GM10847 (cell line): ENCODE results near the gene CCDC91.

ENCODE experiments used
- POLR2A ChIP-seq: IDR thresholded peaks from 2 replicates; pipeline ENCODE4 v1.6.1; 2011; ENCODE audit not compliant: insufficient read length; ENCODE audit errors: extremely low read depth

CCDC91 gene

DNA sequence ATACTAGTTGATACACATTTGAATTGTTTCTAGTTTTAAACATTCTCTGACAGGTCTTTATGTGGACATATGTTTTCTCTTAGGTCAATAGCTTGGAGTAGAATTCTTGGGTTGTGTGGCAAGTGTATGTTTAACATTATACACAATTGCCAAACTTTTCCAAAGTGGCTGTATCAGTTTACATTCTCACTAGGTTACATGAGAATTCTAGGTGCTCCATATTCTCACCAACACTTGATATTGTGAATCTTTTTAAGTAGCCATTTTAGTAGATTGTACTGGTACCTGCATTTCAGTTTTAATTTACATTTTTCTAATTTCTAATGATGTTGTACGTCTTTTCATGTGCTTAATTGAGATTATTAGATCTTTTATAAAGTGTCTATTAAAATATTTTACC lies 28.6 kb downstream of the CCDC91 start:
- TF ChIP-seq POLR2A: no peak

DNA sequence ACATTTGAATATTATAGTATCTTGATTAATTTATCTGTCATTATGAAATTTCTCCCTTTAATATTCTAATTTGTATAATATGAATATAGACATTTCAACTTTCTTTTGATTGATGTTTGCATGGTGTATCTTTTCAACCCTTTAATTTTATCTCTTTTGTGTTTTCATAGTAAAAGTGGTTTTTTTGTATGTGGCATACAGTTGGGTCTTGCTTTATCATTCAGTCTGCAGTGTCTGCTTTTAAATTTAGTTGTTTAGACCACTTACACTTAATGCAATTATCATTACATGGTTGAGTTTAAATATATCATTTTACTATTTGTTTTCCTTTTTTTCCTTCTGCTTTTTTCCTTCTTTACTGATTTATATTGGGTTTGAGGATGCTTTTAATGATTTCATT lies 29.6 kb downstream of the CCDC91 start:
- TF ChIP-seq POLR2A: no peak

DNA sequence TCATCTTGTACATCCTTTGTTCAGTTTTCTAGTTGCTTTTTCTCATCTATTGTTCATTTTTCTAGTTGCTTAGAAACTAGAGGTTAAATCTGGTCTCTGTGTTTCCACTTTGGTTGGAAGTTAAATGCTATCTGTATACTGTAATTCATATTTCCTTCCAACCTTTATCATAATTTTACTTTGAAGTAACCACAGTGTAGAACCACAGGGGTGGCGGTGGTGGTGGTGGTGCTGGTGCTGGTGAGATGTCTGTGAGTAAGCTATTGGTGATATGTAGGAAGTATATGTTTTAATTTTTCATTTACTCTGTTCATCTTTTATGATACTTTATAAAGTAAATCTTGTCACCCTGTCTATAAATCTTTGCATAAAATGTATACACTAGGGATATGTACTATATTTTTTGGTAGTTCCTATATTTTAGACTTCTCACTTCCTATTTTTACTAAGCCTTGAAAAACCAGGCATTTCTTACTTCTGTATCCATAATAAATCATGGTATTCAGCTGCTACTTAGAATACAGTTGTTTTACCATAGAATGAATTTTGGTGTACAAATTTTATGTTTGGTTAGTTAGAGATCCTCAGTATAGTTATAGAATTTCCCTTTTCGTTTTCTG lies 31.9 kb downstream of the CCDC91 start:
- no peak for TF ChIP-seq POLR2A

DNA sequence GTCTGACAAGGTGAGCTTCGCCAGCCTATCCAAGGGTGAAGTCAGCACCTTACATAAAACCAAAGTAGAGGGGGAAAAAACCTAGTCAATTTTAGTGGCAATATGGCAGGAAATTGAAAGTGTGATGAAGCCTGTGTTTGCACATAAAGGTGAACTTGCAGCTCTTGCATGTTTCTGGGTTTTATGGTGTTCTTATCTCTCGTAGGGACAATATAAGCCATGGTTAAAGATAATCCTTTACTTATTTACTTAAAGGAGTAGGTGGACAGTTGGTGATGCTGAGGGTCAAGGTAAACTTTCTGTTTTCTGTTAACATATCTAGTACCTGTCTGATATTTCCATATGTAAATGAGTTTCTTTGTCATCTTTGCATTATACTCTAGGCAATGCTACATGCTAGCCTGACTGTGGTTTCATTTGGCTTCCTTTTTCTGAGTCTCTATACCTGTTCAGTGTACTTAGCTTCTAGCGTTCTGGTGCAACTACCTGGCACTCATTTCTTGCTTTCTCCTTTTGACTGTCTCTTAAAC lies 32.8 kb downstream of the CCDC91 start:
- no peak for TF ChIP-seq POLR2A

DNA sequence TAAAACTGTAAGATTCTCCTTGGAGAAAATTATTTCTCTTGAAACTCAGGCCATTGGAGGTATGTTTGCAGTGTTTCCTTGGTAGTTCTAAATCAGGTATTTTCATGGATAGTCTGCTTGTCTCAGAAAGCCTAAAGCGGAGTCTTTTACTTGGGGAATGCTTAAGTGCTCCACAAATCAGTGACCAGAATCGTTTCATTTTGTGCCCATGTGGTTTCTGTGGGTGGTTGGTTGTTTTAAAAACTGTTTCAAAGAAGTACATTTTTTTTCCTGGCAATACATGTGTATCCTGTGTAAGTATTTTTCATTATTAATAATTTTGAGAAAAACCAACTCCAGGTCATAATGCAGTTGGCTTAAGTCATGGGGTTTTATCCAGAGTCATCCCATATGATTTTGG lies 33.6 kb downstream of the CCDC91 start:
- no peak for TF ChIP-seq POLR2A

DNA sequence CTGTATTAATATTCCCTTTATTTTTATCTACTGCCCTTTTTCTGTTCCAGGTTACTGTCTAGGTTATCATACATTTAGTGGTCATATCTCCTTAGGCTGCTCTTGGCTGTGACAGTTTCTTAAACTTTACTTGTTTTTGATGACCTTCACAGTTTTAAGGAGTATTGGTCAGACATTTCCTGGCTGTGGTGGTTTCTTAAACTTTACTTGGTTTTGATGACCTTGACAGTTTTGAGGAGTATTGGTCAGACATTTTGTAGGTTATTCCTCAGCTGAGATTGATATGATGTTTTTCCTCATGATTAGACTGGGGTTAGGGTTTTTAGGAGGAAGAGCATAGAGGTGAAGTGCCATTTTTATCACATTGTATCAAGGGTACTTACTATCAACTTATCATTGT lies 36.4 kb downstream of the CCDC91 start:
- no peak for TF ChIP-seq POLR2A

DNA sequence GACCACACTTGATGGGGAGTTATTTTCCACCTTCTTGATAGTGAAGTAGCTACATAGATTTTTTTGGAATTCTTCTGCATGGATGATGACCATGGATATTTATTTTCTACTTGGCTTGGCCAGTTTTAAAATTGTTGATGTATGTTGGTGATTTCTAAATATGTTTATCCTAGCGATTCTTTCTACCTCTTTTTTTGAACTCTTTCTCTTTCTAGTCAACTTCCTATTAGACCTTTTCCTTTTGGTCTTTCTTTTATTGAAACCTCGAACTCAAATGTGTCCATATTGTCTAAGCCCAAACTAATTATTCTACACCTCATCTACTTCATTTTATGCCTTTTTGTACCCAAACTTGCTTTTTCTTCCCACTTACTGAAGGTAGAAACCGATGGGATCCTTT lies 37.0 kb downstream of the CCDC91 start:
- no peak for TF ChIP-seq POLR2A

DNA sequence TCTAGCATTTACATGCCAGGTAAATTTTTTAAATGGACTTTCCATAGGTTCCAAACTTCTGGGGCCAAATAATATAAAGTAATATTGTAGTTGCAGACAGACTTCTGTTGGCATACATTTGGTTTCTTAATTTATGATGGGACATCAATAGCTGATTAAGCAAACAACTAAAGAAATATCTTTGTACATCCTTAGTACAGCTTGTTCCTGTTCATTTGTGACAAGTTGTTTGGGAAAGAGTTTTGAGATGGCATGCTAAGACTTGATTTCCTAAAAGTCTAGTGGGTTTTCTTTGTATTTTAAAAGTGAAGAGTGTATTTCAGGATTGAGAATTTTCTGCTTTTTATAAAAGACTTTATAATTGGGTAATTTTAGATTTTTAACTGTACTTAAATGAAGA lies 41.0 kb downstream of the CCDC91 start:
- TF ChIP-seq POLR2A: no peak

DNA sequence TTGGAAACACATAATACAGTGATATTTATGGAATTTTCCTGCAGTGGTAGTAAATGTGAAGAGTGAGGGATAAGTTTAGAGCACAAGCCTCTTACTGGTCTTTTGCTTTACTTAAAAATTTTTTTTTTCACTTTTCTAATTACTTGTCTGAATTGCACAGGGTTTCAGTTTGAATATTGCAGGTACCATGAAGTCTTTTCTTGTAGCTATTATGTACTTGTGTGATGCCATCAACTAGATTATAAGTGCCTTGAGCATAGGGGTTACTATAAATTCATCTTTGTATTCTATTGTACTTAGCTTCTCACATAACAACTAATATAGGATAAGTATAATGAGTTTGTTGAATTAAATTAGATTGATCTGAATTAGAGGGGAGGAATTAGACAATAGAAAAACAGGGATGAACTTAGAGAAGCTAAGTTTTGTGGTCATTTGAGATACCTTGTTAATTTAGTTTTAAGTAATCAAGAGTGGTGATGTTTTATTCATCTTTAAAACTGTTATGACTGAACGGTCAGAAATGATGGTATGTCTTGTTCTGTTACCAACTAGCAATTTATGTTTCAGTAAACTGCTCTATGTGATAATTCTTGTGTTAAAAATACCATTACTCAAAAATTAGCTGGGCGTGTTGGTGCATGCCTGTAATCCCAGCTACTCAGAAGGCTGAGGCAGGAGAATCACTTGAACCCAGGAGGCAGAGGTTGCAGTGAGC lies 42.1 kb downstream of the CCDC91 start:
- TF ChIP-seq POLR2A: no peak

DNA sequence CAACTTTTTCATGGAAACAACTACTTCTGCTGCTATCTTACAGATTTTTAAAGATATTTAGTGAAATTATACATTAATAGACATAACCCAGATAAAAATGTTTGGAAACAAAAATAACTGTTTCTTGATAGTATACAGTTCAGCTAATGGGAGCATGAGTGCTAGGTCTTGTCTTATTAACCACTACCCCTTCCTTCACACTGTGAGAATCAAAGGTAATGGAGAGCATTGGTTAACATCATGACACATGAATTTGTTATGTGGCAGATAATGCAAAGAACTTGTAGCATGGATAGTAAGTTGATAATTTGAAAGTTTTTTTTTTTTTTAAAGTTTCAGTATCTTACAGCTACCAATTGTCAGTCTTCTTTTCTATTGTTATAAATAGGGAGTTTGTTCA lies 44.2 kb downstream of the CCDC91 start:
- TF ChIP-seq POLR2A: no peak

DNA sequence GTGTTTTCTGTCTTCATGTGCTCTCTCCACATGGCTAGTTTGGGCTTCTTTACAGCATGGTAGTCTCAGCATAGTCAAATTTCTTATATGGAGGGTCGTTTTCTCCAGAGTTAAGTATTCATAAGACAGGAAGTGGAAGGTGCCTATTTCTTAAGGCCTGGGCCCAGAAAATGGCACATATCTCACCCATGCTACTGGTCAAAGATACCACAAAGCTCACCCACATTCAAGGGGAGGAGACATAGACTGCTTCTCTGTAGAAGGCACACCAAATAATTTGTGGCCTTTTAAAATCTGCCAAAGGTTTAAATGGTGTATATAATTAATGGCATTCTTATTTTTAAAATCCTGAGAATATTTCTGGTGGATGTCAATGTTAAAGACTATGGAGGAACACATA lies 44.8 kb downstream of the CCDC91 start:
- TF ChIP-seq POLR2A: no peak

DNA sequence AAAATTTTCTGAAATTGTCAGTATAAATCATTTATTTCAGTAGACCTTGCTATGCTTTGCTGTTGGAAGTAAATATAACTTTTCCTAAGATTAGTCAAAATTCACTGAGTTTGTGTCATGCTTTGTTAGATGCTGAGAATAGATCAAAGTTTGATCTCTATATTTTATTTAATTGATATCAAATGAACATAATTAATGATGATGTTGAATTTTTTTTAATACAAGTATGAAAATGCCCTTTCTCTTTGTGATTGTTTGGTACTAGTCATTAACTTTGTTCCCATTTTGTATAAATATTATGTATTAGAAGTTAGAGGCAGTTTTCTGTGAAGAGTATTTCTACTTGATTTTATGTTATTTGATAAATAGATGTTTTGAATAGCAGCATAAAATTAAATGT lies 45.7 kb downstream of the CCDC91 start:
- TF ChIP-seq POLR2A: no peak

DNA sequence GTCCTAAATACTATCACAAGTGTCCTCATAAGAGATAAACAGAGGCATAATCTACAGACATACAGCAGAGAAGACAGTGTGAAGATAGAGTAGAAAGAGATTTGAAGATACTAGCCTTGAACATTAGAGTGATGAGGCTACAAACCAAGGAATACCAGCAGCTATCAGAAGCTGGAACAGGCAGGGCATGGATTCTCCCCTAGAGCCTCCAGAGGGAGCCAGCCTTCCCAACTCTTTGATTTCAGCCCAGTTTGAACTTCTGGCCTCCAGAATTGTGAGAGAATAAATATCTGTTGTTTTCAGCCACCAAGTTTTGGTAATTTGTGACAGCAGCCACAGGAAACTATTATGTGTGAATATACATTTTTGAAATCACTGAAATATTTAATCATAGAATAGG lies 47.2 kb downstream of the CCDC91 start:
- TF ChIP-seq POLR2A: no peak

DNA sequence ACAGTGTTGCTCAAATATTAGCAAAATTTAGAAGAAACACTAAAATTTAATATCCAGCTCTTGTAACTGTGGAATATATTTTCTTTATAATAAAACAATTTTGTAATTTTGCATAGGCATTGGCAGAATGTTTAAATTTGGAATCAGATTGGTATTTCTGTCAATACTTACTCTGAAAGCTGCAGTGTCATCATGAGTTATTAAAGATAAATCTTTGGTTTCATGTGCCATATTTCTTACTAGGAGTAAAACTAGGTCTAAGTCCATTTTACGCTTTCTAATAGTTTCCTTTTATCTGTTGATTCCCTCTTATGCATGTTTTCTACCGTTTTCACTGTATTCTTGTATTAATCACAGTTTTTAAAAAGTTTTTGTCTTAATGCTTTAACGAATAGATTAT lies 49.7 kb downstream of the CCDC91 start:
- TF ChIP-seq POLR2A: no peak

DNA sequence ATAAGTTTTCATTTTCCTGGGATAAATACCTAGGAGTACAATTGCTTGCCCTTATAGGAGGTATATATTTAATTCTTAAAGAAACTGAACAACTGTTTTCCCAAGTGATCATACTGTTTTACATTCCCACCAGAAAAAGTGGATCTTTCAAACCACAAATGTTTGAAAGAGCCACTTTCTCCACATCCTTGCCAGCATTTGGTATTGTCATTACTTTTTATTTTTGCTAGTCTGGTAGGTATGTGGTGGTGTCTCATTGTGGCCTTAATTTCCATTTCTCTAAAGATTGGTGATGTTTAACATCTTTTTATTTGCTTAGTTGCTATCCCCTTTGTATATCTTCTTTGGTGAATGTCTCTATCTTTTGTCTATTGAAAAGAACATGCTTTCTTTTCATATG lies 50.6 kb downstream of the CCDC91 start:
- TF ChIP-seq POLR2A: no peak

DNA sequence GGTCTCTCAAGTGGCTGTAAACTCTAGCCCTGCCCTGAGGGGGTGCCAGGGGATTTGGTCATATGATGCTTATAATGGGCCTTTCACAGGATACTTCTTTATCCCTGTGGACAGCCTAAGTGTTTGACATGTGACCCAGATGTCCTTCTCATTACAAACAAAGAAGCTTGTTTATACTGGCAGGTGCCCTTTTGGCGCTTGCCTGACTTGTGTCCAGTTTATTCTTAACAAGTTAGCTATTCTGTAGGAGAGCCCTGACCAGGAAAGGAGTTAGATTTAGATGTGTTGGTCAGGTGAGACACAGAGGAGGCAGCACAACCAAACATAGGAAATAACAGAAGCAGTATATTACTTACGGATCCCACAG lies 51.9 kb downstream of the CCDC91 start:
- TF ChIP-seq POLR2A: no peak
